HG03460 (cell line): ENCODE results near the gene CXXC5.

Experiments
- ATAC-seq: cut with Tn5 transposase; IDR thresholded peaks from one replicate; pipeline ENCODE4 v1.9.1; 2021; ENCODE audit not compliant: unreplicated experiment

Gene CXXC5

GRCh38 chr5:139664727-139665351 lies 16.7 kb downstream of the CXXC5 start:
- no peak for ATAC-seq

DNA sequence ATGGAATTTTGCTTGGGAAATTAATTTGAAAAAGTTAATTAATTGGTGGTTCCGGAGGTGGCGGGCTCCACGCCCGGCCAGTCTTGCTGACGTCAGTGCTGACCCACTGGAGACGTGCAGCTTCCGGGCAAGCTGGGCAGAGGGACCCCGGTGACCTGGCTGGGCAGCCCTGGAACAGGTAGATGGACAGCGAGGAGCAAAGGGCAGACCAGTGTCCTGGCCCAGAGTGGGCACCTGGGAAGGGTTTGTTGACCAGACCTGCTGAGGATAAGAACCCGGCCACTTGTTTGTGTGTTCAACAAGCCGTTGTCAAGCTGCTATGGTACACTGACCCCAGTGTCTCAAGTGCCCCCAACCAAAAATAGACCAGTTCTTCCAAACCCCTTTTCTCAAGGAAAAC lies 17.5 kb downstream of the CXXC5 start:
- ATAC-seq: no peak

DNA sequence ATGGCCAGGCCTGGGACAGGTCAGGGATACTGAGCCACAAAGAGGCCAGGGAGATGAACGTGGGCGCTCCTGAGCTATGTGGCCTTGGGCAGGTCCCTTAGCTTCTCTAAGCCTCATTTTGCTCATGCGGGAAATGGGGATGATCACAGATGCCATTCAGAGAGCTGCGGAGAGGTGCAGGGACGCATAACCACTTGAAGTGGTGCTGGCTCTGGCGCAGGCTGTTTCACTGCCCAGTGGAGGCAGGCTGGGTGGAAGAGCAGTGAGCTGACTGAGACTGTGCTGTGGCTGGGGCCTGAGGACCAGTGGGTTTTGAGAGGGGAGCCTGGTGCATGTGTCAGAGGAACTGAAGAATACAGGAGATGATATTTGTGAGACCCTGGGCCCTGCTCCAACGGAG lies 18.4 kb downstream of the CXXC5 start:
- ATAC-seq: no peak

GRCh38 chr5:139667001-139667729 lies 19.0 kb downstream of the CXXC5 start:
- ATAC-seq: no peak

DNA sequence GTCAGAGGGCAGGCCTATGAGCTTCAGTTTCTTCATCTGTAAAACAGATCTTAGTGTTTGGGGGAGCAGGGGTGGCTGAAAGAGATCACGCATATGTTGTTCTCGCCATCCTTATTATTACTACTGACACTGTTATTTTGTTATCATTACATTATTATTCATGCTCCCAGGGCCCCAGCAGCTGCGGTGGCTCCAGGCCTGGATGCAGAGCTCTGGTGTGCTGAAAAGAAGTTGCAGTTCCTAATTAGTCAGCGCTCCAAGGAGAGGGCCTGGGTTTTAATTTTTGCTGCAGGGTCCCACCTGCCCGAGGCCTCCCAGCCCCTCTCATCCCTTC lies 19.5 kb downstream of the CXXC5 start:
- ATAC-seq: no peak

- no peak for ATAC-seq
These were observed 20.1 kb downstream of the CXXC5 start for GRCh38 chr5:139668064-139668880.

DNA sequence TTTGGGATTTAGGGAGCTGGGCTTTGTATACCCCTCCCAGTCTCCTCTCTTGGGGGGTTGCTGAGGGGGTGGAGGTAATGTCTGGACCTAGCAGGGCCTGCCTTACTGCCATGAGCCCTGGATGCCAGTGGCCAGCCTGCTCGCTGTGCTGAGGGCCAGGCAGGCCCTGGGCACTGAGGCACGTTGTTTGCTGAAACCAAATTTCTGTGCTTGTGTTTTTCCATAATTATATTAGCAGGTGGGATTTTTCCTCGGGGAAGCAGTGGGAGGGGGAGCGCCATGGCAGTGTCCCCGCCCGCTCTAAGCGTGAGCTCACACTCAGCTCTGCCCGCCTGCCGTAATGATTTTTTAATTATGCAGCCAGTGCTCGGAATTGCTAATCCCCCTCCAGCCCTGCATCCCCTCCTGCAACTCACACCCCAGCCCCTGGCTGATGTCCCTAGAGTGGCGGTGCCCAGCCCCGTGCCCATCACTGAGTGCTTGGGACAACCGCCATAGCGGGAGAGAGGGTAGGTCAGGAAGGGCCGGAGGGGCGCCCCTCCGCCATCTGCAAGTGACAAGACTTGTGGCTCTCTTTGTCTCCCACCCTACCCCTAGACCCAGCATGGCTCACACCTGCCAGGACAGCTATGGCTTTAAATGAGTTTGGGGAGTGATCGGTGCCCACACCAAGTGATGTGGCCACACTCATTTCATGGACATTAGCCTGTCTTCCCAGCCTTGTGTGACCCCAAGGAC lies 20.9 kb downstream of the CXXC5 start:
- no peak for ATAC-seq

GRCh38 chr5:139669662-139670368 lies 21.7 kb downstream of the CXXC5 start:
- peak; percentile 23 for ATAC-seq

- ATAC-seq: peak; percentile 47
These were observed 22.4 kb downstream of the CXXC5 start for GRCh38 chr5:139670369-139671095.

DNA sequence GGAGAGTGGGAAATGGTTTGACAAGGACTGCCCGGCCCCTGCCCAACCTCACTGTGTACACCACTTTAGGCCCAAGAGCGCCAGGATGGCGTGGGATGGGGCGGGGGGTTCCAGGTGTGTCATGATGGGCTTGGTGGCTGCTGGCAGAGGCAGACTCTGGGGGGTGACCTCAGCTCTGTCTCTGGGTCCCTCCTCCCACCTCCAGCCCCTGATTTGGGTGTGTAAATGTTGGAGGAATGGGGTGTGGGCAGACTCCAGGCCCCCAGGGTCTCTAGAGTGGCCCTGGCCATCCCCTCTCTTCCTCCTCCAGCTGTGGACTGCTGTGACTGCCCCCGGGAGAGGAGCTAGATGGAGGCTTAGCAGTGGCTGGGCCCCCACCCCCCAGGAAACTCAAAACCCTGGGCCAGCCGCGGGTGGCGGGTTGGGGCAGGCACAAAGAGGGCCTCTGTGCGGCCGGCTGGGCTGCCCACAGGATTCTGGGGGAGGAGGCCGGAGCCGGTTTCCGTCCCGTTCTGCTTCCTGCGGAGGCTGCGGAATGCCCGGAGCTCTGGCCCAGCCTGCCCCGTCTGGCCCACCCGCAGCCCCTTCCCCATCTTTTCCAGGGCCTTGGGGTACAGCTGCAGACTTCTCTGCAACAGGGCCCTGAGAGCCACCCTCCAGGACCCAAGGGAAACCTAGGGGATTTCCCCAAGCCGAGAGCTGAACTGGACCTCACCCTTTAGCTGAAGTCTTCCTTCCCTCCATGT lies 23.1 kb downstream of the CXXC5 start:
- ATAC-seq: no peak

- no peak for ATAC-seq
These were observed 27.1 kb downstream of the CXXC5 start for GRCh38 chr5:139675213-139675612.

DNA sequence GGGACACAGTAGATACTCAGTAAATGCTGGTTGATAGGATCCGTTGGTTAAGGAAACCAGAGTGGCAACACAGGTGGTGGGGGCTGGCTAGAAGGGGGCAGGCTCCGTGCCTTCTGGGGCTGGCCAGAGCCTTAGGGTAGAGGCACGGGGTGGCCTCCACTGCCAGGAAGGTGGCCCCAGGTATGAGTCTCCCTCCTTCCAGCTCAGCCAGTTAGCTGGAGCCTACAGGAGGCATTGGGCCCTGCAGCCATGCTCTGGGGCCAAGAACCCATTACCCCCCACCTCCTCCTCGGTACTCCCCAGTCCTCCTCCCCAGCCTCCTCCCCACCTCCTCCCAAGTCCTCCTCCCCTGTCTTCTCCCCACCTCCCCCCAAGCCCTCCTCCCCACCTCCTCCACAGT lies 27.7 kb downstream of the CXXC5 start:
- ATAC-seq: no peak

- no peak for ATAC-seq
These were observed 28.3 kb downstream of the CXXC5 start for GRCh38 chr5:139676406-139676805.

DNA sequence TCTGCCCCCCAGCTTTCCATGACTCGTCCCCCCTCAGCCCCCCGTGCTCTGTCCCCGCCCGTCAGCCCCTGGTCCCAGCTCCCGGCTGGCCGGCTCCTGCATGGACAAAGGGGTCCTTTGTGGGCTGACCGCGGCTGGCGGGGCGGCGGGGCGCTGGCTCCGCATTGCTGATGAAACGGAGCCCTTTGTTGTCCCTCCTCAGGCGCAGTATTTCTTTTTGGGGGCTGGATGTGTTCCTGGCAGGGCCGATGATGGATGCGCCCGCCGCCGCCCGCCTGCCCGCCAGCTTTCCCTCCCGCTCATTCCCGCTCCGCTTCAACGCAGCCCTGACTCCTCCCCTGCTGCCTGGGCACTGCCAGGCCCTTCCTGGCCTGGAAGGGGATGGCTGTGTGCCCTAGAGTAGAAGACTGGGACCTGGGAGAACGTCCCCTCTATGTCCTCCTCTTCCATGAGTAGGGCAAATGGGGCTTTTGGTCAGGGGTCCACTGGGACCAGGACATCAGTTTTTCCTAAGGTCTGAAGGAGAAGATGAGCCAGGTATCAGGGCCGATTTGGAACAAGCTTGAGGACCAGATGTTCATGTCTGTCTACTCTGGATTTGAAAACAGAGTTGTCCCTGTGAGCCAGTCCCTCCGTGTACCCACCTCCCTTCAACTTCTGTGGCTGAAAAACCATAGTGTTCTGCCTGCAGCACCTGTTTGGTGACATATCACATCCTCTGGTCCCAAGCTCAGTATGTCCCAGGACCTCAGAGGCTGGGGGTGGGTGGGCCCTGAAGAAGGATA lies 29.0 kb downstream of the CXXC5 start:
- ATAC-seq: no peak

GRCh38 chr5:139677736-139678613 lies 29.8 kb downstream of the CXXC5 start:
- no peak for ATAC-seq

DNA sequence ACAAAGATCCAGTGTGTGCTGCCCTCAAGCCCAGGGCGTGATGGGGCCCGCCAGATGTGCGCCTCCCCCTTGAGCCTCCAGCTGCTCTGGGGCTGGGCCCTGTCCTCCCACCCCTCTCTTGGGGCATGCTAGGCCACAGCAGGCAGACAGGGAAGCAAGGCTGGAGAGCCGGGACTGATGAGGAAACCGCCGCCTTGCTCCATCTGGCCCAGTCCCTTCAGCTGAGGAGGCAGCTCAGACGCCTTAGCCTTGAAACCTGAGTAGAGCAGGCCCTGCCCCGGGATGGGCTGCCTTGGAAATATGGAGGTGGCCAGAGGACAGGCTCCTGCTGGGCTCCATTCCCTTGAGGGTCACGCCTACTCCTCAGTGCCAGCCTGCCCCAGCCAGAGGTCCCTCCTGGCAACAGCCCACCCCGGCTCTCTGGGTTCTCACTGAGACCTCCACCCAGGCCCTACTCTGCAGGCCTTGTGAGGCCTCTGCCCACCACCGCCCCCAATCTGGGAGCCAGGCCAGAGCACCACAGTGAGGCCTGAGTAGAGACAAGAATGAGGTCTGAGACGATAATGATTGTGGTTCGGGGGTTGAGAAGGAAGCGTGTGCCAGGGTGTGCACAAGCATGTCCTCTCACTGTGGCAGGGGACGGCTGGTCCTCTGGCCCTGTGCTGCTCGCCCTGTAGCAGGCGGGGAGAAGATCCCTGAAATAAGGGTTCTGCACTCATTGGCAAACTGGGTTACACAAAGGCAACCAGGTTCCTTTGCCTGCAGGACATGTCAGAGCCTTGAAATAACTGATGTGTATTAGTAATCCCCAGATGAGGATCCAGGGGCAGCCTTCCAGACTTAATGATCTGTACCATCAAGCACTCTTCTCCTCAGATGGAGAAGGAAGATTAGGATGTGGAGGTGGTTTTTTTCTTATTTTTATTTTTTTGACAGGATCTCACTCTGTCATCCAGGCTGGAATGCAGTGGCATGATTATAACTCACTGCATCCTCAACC lies 30.9 kb downstream of the CXXC5 start:
- no peak for ATAC-seq
